Measurements from ENCODE around the gene TF. TPM values are rescaled to one million over a fixed set of nuclear protein-coding genes. Genes with fewer than 3 reads are reported as not detected.
A peak's percentile ranks its signal among the peaks of the same experiment; 100 is the strongest.
"Not testable (repeated sequence)": the region's sequence is repeated elsewhere in the genome, so short reads cannot be mapped to it uniquely, and the experiment has no call there.

The TF gene
- polyA plus RNA-seq, 2 donors = 2.6 to 4.6 TPM

DNA sequence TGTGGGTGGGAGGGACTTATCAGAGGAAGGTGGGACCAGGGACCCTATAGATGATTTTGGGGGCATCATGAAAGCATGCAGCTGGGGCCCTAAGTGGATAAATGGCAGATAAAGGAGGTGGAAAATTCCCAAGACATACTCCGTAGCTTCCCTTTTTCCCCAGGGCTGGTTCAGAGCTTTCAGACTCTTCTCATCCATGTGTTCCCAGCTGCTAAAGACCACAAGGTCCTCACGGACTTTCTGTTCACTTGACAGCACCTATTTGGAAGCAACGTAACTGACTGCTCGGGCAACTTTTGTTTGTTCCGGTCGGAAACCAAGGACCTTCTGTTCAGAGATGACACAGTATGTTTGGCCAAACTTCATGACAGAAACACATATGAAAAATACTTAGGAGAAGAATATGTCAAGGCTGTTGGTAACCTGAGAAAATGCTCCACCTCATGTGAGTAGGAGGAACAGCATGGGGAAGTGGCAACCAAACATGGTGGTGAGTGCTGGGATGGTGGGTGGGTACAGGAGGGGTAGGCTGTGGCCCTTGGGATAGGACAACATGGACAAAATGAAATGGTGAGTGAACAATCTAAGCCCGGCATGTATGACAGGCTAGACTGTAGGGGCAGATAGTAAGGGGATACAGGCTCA lies 30.7 kb downstream of the TF start:
- 88 to 95% methylated on average over 7 of the region's 7 CpGs for WGBS, 2 donors

DNA sequence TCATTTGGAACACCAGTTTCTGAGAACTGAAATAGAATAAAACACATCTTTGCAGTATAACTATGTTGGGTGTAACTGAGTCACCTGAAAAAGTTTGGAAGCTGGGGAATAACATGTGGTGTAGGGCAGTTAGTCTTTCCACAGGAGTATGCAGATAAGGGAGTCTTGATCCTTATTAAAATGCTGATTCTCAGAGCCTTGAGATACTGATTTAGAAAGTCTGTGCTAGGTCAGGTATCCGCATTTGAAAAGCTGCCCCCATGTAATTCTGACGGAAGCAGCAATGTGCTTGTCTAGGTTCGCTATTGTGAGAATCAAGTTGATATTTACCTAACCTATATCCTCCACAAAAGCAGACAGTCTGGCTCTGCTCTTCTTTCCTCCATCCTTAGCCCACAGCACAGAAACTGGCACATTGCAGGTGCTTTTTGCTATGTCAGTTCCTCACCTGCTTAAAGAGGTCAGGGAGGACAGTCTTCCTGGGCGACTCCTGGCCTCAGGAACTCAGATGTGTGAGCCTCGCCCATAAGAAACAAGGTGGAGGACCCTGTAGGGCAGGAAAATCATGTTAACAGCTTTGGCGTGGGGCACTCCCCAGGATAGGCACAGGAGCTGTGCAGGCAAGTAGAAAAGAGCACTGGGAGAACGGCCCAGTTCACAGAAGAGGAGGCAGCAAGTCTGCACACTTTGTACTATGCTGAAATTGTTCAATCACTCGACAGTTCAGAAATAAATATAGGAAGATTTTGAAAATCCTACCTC lies 31.8 kb downstream of the TF start:
- H3K36me3 ChIP-seq (ENCODE audit: control insufficient read depth in 2 of 2, insufficient read depth in 2 of 2, low read length in 1 of 2) = no peaks in the 10 kb centered on the region
- H3K9me3 ChIP-seq (ENCODE audit: control insufficient read depth in 2 of 2, insufficient read depth in 1 of 2, low read depth in 1 of 2, low read length in 1 of 2) = no peaks in the 10 kb centered on the region
- H3K27ac ChIP-seq (ENCODE audit: low read depth in 2 of 2, low read length in 1 of 2) = peak overlapping the region; percentile 39 to 40
- no peak overlapping the region for H3K4me3 ChIP-seq (ENCODE audit: low read depth in 1 of 2, low read length in 2 of 2)
- no peaks in the 10 kb centered on the region for H3K27me3 ChIP-seq (ENCODE audit: control insufficient read depth in 1 of 2, insufficient read depth in 2 of 2, low read length in 2 of 2)
- H3K4me1 ChIP-seq (ENCODE audit: control insufficient read depth in 2 of 2, insufficient read depth in 2 of 2, low read length in 1 of 2) = no peaks in the 10 kb centered on the region
- WGBS, 2 donors = 46 to 59% methylated on average over 8 of the region's 8 CpGs

More for the DNA sequence above, 30.7 kb downstream of the TF start:
- H3K27me3 ChIP-seq (ENCODE audit: control insufficient read depth in 1 of 2, insufficient read depth in 2 of 2, low read length in 2 of 2) = no peaks in the 10 kb centered on the region
- no peaks in the 10 kb centered on the region for H3K9me3 ChIP-seq (ENCODE audit: control insufficient read depth in 2 of 2, insufficient read depth in 1 of 2, low read depth in 1 of 2, low read length in 1 of 2)
- no peaks in the 10 kb centered on the region for H3K4me1 ChIP-seq (ENCODE audit: control insufficient read depth in 2 of 2, insufficient read depth in 2 of 2, low read length in 1 of 2)
- no peak overlapping the region for H3K27ac ChIP-seq (ENCODE audit: low read depth in 2 of 2, low read length in 1 of 2)
- H3K36me3 ChIP-seq (ENCODE audit: control insufficient read depth in 2 of 2, insufficient read depth in 2 of 2, low read length in 1 of 2) = no peaks in the 10 kb centered on the region
- H3K4me3 ChIP-seq (ENCODE audit: low read depth in 1 of 2, low read length in 2 of 2) = no peak overlapping the region

DNA sequence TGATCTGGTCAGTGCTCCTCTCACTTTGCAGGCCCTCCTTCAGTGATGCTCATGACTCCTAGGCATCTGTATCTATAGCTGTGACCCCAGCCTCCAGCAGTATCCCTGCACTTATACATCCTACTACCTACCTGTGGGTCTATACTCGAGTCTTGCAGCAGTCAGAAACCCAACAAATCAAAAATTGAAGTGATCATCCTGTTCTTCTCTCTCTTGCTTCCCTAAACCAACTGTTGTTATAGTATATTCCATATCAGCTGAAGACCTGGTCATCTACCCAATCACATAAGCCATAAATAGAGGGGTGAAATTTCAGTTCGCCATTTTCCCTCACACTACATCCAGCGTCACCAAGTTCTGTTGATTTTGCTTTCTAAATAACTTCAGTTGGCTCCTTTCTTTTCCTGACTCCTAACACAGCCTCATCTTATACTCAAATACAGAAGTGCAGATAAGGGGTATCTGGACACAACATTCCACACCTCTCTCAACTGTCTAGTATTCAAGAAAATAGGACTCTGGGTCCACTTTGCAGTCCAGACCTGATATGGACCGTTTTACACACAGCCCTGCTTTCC lies 33.5 kb downstream of the TF start:
- 62 to 74% methylated on average over 4 of the region's 4 CpGs for WGBS, 2 donors
- H3K9me3 ChIP-seq (ENCODE audit: control insufficient read depth in 2 of 2, insufficient read depth in 1 of 2, low read depth in 1 of 2, low read length in 1 of 2) = no peaks in the 10 kb centered on the region
- no peak overlapping the region for H3K27ac ChIP-seq (ENCODE audit: low read depth in 2 of 2, low read length in 1 of 2)
- H3K27me3 ChIP-seq (ENCODE audit: control insufficient read depth in 1 of 2, insufficient read depth in 2 of 2, low read length in 2 of 2) = peaks cover 0 to 4% of the 10 kb centered on the region in 2 donors
- no peaks in the 10 kb centered on the region for H3K4me1 ChIP-seq (ENCODE audit: control insufficient read depth in 2 of 2, insufficient read depth in 2 of 2, low read length in 1 of 2)
- H3K36me3 ChIP-seq (ENCODE audit: control insufficient read depth in 2 of 2, insufficient read depth in 2 of 2, low read length in 1 of 2) = no peaks in the 10 kb centered on the region
- no peak overlapping the region for H3K4me3 ChIP-seq (ENCODE audit: low read depth in 1 of 2, low read length in 2 of 2)

DNA sequence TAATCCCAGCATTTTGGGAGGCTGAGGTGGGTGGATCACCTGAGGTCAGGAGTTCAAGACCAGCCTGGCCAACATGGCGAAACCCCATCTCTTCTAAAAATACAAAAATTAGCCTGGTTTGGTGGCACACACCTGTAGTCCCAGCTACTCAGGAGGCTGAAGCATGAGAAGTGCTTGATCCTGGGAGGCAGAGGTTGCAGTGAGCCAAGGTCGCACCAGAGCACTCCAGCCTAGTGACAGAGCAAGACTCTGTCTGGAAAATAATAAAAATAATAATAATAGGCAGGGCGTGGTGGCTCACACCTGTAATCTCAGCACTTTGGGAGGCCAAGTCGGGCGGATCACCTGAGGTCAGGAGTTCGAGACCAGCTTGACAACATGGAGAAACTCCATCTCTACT lies 34.6 kb downstream of the TF start:
- not testable (repeated sequence) for H3K27me3 ChIP-seq (ENCODE audit: control insufficient read depth in 1 of 2, insufficient read depth in 2 of 2, low read length in 2 of 2); H3K27ac ChIP-seq (ENCODE audit: low read depth in 2 of 2, low read length in 1 of 2); H3K9me3 ChIP-seq (ENCODE audit: control insufficient read depth in 2 of 2, insufficient read depth in 1 of 2, low read depth in 1 of 2, low read length in 1 of 2); H3K4me1 ChIP-seq (ENCODE audit: control insufficient read depth in 2 of 2, insufficient read depth in 2 of 2, low read length in 1 of 2); H3K36me3 ChIP-seq (ENCODE audit: control insufficient read depth in 2 of 2, insufficient read depth in 2 of 2, low read length in 1 of 2); H3K4me3 ChIP-seq (ENCODE audit: low read depth in 1 of 2, low read length in 2 of 2)
- 91 to 97% methylated on average over 6 of the region's 6 CpGs for WGBS, 2 donors

DNA sequence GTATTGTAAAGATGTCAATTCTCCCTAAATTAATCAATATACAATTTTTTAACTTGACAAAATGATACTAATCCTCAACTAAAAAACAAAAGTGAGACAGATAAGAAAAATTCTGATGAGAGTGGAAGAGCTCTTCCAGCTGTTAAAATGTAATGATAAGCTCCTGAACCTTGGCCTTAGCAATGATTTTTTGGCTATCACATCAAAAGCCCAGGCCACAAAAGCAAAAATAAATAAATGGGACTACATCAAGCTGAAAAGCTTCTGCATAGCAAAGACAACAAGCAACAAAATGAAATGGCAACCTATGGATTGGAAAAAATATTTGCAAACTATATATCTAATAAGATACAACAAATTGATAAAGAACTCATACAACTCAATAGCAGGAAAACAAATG lies 35.4 kb downstream of the TF start:
- peaks cover 0 to 4% of the 10 kb centered on the region in 2 donors for H3K27me3 ChIP-seq (ENCODE audit: control insufficient read depth in 1 of 2, insufficient read depth in 2 of 2, low read length in 2 of 2)
- H3K4me1 ChIP-seq (ENCODE audit: control insufficient read depth in 2 of 2, insufficient read depth in 2 of 2, low read length in 1 of 2) = no peaks in the 10 kb centered on the region
- H3K36me3 ChIP-seq (ENCODE audit: control insufficient read depth in 2 of 2, insufficient read depth in 2 of 2, low read length in 1 of 2) = no peaks in the 10 kb centered on the region
- no peak overlapping the region for H3K4me3 ChIP-seq (ENCODE audit: low read depth in 1 of 2, low read length in 2 of 2)
- no peaks in the 10 kb centered on the region for H3K9me3 ChIP-seq (ENCODE audit: control insufficient read depth in 2 of 2, insufficient read depth in 1 of 2, low read depth in 1 of 2, low read length in 1 of 2)
- no peak overlapping the region for H3K27ac ChIP-seq (ENCODE audit: low read depth in 2 of 2, low read length in 1 of 2)

DNA sequence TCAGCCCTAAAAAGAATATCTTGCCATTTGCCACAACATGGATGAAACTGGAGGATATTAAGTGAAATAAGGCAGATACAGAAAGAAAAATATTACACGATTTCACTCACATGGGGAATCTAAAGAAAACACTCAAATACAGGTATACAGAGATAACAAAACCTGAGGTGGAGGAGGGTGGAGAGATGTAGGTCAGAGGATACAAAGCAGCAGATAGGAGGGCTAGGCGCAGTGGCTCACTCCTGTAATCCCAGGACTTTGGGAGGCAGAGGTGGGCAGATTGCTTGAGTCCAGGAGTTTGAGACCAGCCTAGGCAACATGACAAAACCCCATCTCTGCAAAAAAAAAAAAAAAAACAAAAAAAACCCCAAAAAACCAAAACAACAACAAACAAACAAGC lies 36.3 kb downstream of the TF start:
- Histone ChIP-seq H3K4me1 (ENCODE audit: control insufficient read depth in 2 of 2, insufficient read depth in 2 of 2, low read length in 1 of 2) (no peaks in the 10 kb centered on the region), H3K9me3 (ENCODE audit: control insufficient read depth in 2 of 2, insufficient read depth in 1 of 2, low read depth in 1 of 2, low read length in 1 of 2) (no peaks in the 10 kb centered on the region), H3K36me3 (ENCODE audit: control insufficient read depth in 2 of 2, insufficient read depth in 2 of 2, low read length in 1 of 2) (no peaks in the 10 kb centered on the region), H3K27me3 (ENCODE audit: control insufficient read depth in 1 of 2, insufficient read depth in 2 of 2, low read length in 2 of 2) (peaks cover 0 to 4% of the 10 kb centered on the region in 2 donors), H3K27ac (ENCODE audit: low read depth in 2 of 2, low read length in 1 of 2) (no peak overlapping the region), H3K4me3 (ENCODE audit: low read depth in 1 of 2, low read length in 2 of 2) (no peak overlapping the region)
- WGBS, 2 donors = 91 to 93% methylated on average over 2 of the region's 2 CpGs

DNA sequence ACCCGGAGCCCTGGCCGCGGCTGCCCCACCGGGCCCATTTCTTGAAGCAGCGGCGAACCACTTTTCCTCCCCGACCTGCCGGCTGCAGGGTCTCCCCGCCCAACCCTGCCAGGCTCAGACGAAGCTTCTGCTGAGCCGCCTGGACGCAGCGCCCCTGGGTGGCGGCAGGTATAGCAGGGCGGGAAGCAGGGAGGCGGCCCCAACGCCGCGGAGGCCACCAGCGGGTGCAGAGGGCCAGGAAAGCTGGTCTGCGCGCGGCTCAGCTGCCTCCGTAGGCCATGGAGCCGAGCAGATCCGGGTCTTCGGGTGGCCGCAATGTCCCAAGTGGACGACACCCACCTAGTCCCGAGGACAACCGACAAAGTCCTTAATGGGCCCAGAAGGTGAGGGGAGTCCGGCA lies 37.6 kb downstream of the TF start:
- no peak overlapping the region for H3K27ac ChIP-seq (ENCODE audit: low read depth in 2 of 2, low read length in 1 of 2)
- no peaks in the 10 kb centered on the region for H3K4me1 ChIP-seq (ENCODE audit: control insufficient read depth in 2 of 2, insufficient read depth in 2 of 2, low read length in 1 of 2)
- peaks cover 0 to 4% of the 10 kb centered on the region in 2 donors for H3K27me3 ChIP-seq (ENCODE audit: control insufficient read depth in 1 of 2, insufficient read depth in 2 of 2, low read length in 2 of 2)
- 50 to 61% methylated on average over 32 of the region's 32 CpGs for WGBS, 2 donors
- H3K36me3 ChIP-seq (ENCODE audit: control insufficient read depth in 2 of 2, insufficient read depth in 2 of 2, low read length in 1 of 2) = no peaks in the 10 kb centered on the region
- H3K4me3 ChIP-seq (ENCODE audit: low read depth in 1 of 2, low read length in 2 of 2) = no peak overlapping the region
- H3K9me3 ChIP-seq (ENCODE audit: control insufficient read depth in 2 of 2, insufficient read depth in 1 of 2, low read depth in 1 of 2, low read length in 1 of 2) = no peaks in the 10 kb centered on the region

DNA sequence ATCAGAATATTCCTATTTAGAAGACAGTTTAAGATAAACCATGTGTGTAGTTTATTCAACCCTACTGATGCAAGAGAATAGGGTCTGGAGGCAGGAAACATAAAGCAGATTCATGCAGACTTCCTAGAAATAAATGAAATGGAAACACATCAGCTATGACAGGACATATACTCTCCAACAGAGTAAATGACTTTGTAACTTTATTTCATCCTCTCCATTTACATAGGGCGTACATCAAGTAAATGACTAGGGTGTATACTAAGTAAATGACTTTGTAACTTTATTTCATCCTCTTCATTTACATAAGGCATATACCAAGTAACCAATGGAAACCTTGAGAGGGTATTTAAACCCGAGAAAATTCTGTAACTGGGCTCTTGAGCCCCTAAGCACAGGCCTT lies 41.8 kb downstream of the TF start:
- H3K9me3 ChIP-seq (ENCODE audit: control insufficient read depth in 2 of 2, insufficient read depth in 1 of 2, low read depth in 1 of 2, low read length in 1 of 2) = no peaks in the 10 kb centered on the region
- H3K4me3 ChIP-seq (ENCODE audit: low read depth in 1 of 2, low read length in 2 of 2) = no peak overlapping the region
- 80 to 88% methylated on average over 2 of the region's 2 CpGs for WGBS, 2 donors
- no peaks in the 10 kb centered on the region for H3K4me1 ChIP-seq (ENCODE audit: control insufficient read depth in 2 of 2, insufficient read depth in 2 of 2, low read length in 1 of 2)
- H3K36me3 ChIP-seq (ENCODE audit: control insufficient read depth in 2 of 2, insufficient read depth in 2 of 2, low read length in 1 of 2) = no peaks in the 10 kb centered on the region
- H3K27me3 ChIP-seq (ENCODE audit: control insufficient read depth in 1 of 2, insufficient read depth in 2 of 2, low read length in 2 of 2) = peaks cover 0 to 4% of the 10 kb centered on the region in 2 donors
- H3K27ac ChIP-seq (ENCODE audit: low read depth in 2 of 2, low read length in 1 of 2) = no peak overlapping the region

DNA sequence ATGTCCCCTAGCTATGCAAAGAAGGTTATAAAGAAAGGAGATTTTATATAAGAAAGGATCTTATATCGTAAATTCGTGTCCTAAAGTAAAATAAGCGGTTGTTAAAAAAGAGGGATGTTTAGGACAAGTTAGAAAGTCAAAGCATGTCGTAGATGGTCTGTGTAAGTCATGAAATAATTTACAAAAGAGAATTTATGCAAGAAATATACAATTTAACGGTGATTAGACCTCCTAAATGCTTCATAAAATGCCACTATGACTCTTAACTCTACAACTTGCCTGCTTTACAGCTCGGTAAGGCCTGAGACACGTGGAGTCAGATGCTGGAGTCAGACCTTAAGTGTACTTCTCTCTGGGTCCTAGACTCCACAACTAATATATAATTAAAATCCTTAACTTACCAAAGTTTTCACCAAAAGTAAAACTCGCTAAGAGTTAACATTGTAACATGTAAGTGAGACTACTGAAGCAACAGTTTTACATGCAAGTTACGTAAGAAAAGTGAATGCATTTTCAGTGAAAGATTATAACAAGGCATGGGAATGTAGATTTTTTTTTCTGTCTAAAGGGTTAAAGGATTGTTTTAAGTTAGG lies 46.1 kb downstream of the TF start:
- Histone ChIP-seq H3K27me3 (ENCODE audit: control insufficient read depth in 1 of 2, insufficient read depth in 2 of 2, low read length in 2 of 2) (no peaks in the 10 kb centered on the region), H3K4me1 (ENCODE audit: control insufficient read depth in 2 of 2, insufficient read depth in 2 of 2, low read length in 1 of 2) (no peaks in the 10 kb centered on the region), H3K9me3 (ENCODE audit: control insufficient read depth in 2 of 2, insufficient read depth in 1 of 2, low read depth in 1 of 2, low read length in 1 of 2) (no peaks in the 10 kb centered on the region), H3K36me3 (ENCODE audit: control insufficient read depth in 2 of 2, insufficient read depth in 2 of 2, low read length in 1 of 2) (no peaks in the 10 kb centered on the region), H3K27ac (ENCODE audit: low read depth in 2 of 2, low read length in 1 of 2) (no peak overlapping the region), H3K4me3 (ENCODE audit: low read depth in 1 of 2, low read length in 2 of 2) (no peak overlapping the region)
- WGBS, 2 donors = 57 to 58% methylated on average over 9 of the region's 9 CpGs
